Duodenal mucosa (tissue), 2 donors: ENCODE measurements around the gene USP10.
"Not testable (repeated sequence)": the region's sequence is repeated elsewhere in the genome, so short reads cannot be mapped to it uniquely, and the experiment has no call there.

Experiments used
- H3K27ac ChIP-seq: one replicate; pipeline ENCODE4 v1.7.0; 2013; ENCODE audit warnings: low read depth, low read length
- H3K27me3 ChIP-seq, 2 donors: one replicate each; pipeline ENCODE4 v1.7.0; 2013; ENCODE audit warnings: low read length in 2 of 2, control low read depth in 1 of 2; ENCODE audit not compliant: insufficient read depth in 2 of 2, control insufficient read depth in 1 of 2
- H3K36me3 ChIP-seq, 2 donors: one replicate each; pipeline ENCODE4 v1.7.0; 2013; ENCODE audit warnings: low read length in 2 of 2, control low read depth in 1 of 2; ENCODE audit not compliant: insufficient read depth in 2 of 2, control insufficient read depth in 1 of 2
- H3K4me1 ChIP-seq, 2 donors: one replicate each; pipeline ENCODE4 v1.7.0; 2013; ENCODE audit warnings: low read length in 2 of 2, control low read depth in 1 of 2; ENCODE audit not compliant: insufficient read depth in 2 of 2, control insufficient read depth in 1 of 2
- H3K4me3 ChIP-seq, 2 donors: one replicate each; pipeline ENCODE4 v1.7.0; 2013; ENCODE audit warnings: low read length in 2 of 2, low read depth in 1 of 2
- H3K9ac ChIP-seq, 2 donors: one replicate each; pipeline ENCODE4 v1.7.0; 2013; ENCODE audit warnings: low read length in 2 of 2, low read depth in 1 of 2
- H3K9me3 ChIP-seq, 2 donors: one replicate each; pipeline ENCODE4 v1.7.0; 2013; ENCODE audit warnings: low read length in 2 of 2, control low read depth in 1 of 2; ENCODE audit not compliant: control insufficient read depth in 1 of 2

Gene USP10

DNA sequence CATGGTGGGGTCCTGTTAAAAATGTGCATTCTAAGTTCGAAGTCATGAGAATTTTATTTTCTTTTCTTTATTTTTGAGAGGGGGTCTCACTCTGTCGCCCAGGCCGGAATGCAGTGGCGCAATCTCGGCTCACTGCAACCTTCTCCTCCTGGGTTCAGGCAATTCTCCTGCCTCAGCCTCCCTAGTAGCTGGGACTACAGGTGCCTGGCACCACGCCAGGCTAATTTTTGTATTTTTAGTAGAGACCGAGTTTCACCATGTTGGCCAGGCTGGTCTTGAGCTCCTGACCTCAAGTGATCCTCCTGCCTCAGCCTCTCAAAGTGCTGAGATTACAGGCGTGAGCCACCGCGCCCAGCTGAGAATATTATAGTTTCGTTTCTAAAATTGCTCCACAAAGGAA is 48.4 kb downstream of the USP10 start:
- not testable (repeated sequence) for H3K4me3 ChIP-seq, H3K9me3 ChIP-seq, H3K27ac ChIP-seq, H3K27me3 ChIP-seq, H3K9ac ChIP-seq
- Histone ChIP-seq H3K4me1 (peaks cover 8 to 14% of the 10 kb centered on the region in 2 donors), H3K36me3 (peaks cover 0 to 27% of the 10 kb centered on the region in 2 donors)

DNA sequence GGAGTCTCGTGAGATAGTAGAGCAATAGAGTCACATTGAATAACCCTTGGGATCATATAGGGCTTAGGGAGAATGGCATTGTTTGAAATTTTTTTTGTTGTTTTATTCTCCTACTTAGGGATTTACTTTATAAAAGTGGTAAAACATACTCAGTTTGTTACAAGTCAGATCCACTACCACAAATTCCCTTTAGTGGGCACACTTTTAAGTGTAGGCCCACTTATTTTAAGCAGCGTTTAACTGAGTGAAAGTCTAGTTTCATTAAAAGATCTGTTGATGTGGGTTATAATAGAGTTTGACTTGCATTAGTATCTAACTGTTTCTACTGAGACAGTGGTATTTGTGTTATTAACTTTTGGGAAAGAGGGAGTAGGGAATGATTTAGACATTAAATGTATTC is 49.3 kb downstream of the USP10 start:
- Histone ChIP-seq H3K36me3 (peaks cover 0 to 27% of the 10 kb centered on the region in 2 donors), H3K27me3 (no peaks in the 10 kb centered on the region), H3K27ac (no peak overlapping the region), H3K4me3 (no peak overlapping the region), H3K9me3 (no peaks in the 10 kb centered on the region), H3K4me1 (peaks cover 12 to 14% of the 10 kb centered on the region in 2 donors), H3K9ac (no peak overlapping the region)

GRCh38 chr16:84749815-84750214 is 50.0 kb downstream of the USP10 start:
- H3K9me3 ChIP-seq, result no peaks in the 10 kb centered on the region
- H3K36me3 ChIP-seq, result peaks cover 0 to 23% of the 10 kb centered on the region in 2 donors
- H3K4me1 ChIP-seq, result peaks cover 16 to 22% of the 10 kb centered on the region in 2 donors
- H3K9ac ChIP-seq, result no peak overlapping the region
- H3K4me3 ChIP-seq, result no peak overlapping the region
- H3K27ac ChIP-seq, result no peak overlapping the region
- no peaks in the 10 kb centered on the region for H3K27me3 ChIP-seq

GRCh38 chr16:84750575-84750974 is 50.8 kb downstream of the USP10 start:
- peaks cover 18 to 22% of the 10 kb centered on the region in 2 donors for H3K4me1 ChIP-seq

GRCh38 chr16:84751241-84751640 is 51.4 kb downstream of the USP10 start:
- no peak overlapping the region for H3K4me3 ChIP-seq
- peaks cover 0 to 14% of the 10 kb centered on the region in 2 donors for H3K36me3 ChIP-seq
- peaks cover 18 to 22% of the 10 kb centered on the region in 2 donors for H3K4me1 ChIP-seq
- H3K27ac ChIP-seq, result no peak overlapping the region
- no peaks in the 10 kb centered on the region for H3K27me3 ChIP-seq
- no peak overlapping the region for H3K9ac ChIP-seq
- H3K9me3 ChIP-seq, result no peaks in the 10 kb centered on the region

More at GRCh38 chr16:84750575-84750974, 50.8 kb downstream of the USP10 start:
- no peak overlapping the region for H3K9ac ChIP-seq
- H3K27me3 ChIP-seq, result no peaks in the 10 kb centered on the region
- peaks cover 0 to 18% of the 10 kb centered on the region in 2 donors for H3K36me3 ChIP-seq
- no peak overlapping the region for H3K27ac ChIP-seq
- H3K9me3 ChIP-seq, result no peaks in the 10 kb centered on the region
- no peak overlapping the region for H3K4me3 ChIP-seq

GRCh38 chr16:84751947-84752346 is 52.1 kb downstream of the USP10 start:
- Histone ChIP-seq H3K4me3 (no peak overlapping the region), H3K4me1 (peaks cover 18 to 22% of the 10 kb centered on the region in 2 donors)

GRCh38 chr16:84752600-84752999 is 52.8 kb downstream of the USP10 start:
- no peaks in the 10 kb centered on the region for H3K9me3 ChIP-seq
- no peaks in the 10 kb centered on the region for H3K27me3 ChIP-seq
- no peak overlapping the region for H3K27ac ChIP-seq
- H3K4me1 ChIP-seq, result peaks cover 18 to 22% of the 10 kb centered on the region in 2 donors
- no peak overlapping the region for H3K4me3 ChIP-seq
- H3K36me3 ChIP-seq, result peaks cover 0 to 3% of the 10 kb centered on the region in 2 donors
- H3K9ac ChIP-seq, result no peak overlapping the region

More at GRCh38 chr16:84751947-84752346, 52.1 kb downstream of the USP10 start:
- H3K27ac ChIP-seq, result no peak overlapping the region
- H3K27me3 ChIP-seq, result no peaks in the 10 kb centered on the region
- no peak overlapping the region for H3K9ac ChIP-seq
- H3K36me3 ChIP-seq, result peaks cover 0 to 7% of the 10 kb centered on the region in 2 donors
- no peaks in the 10 kb centered on the region for H3K9me3 ChIP-seq

DNA sequence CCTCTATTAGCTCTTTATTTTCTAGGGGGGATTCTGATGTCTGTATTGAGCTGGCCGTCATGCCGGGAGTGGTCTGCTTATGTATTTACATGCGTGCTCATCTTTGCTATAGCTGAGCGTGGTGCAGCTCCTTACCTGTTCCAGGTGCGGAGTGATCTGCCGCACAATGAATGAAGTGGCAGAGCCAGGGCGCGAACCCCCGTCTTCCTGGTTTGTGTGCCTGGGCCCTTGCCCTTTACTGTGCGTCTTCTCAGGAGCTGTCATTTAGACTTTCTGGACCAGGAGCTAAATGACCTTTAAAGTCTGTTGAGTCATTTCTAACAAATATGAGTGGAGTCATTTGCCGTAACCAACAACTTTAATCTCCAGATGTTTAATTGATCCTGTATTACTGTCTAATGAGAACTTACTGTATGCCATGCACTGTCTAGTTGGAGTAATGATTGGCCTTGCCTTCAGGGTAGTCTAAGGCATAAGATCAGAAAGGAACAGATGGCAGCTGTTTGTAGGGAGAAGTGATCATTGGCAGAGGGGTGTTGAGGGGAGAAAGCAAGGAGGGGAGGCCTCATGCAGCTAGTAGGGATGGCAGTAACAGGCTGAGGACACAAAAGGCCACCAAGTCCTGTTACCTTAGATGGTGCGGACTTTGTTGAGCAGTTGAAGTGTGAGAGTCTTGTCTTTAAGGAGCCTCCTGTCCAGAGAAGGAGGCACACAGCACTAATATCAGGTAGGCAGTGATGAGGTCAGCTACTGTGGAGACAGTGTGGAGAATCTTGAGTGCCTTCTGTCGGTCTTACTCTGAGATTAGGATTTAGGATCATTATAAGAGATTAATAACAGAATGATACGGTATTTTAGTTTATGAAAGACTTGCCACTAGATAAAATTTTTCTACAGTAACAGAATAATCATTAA is 53.9 kb downstream of the USP10 start:
- H3K27ac ChIP-seq, result no peak overlapping the region
- H3K4me1 ChIP-seq, result peaks cover 18 to 22% of the 10 kb centered on the region in 2 donors
- H3K36me3 ChIP-seq, result peaks cover 0 to 7% of the 10 kb centered on the region in 2 donors
- no peaks in the 10 kb centered on the region for H3K9me3 ChIP-seq
- peak overlapping the region in 1 of 2 donors; percentile 4 for H3K9ac ChIP-seq
- H3K4me3 ChIP-seq, result no peak overlapping the region
- H3K27me3 ChIP-seq, result no peaks in the 10 kb centered on the region

DNA sequence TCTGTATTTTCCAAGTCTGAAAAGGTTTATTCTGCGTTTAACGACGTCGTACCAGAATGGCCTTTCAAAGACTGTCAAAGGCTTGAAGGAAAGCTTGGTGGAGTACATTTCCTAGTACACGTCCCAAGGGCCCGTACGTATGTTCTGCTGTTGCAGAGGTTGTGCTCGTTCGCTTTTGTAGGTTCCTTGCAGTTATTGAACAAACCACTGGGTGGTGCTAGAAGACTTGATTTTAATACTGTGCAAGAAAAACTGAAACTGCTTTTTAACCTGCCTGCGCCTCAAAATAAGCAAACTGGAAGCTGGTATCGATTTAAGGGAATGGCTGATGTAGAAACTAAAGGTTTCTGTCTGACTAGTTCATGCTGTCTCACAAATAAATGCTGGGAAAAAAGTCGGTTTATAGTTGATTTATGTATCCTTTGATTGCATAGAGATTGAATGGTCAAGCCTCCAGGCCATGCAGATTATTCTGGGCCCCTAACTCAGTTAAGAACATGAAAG is 54.6 kb downstream of the USP10 start:
- no peak overlapping the region for H3K27ac ChIP-seq
- H3K4me1 ChIP-seq, result peaks cover 18 to 22% of the 10 kb centered on the region in 2 donors
- no peaks in the 10 kb centered on the region for H3K27me3 ChIP-seq
- H3K36me3 ChIP-seq, result peaks cover 0 to 14% of the 10 kb centered on the region in 2 donors
- H3K4me3 ChIP-seq, result no peak overlapping the region
- H3K9ac ChIP-seq, result no peak overlapping the region
- no peaks in the 10 kb centered on the region for H3K9me3 ChIP-seq

- Histone ChIP-seq H3K9ac (no peak overlapping the region), H3K27ac (no peak overlapping the region), H3K4me1 (peaks cover 18 to 22% of the 10 kb centered on the region in 2 donors), H3K27me3 (no peaks in the 10 kb centered on the region), H3K36me3 (peaks cover 0 to 16% of the 10 kb centered on the region in 2 donors), H3K9me3 (no peaks in the 10 kb centered on the region), H3K4me3 (no peak overlapping the region)
These were observed 55.3 kb downstream of the USP10 start for GRCh38 chr16:84754956-84755672.
